ENCODE results near the gene NELL1. TPM values are rescaled to one million over a fixed set of nuclear protein-coding genes. Genes with fewer than 3 reads are reported as not detected.

NELL1 gene
- total and polyA plus RNA-seq, 12 donors, result 0.11 to 0.39 (median 0.24) TPM; not detected in 9

DNA sequence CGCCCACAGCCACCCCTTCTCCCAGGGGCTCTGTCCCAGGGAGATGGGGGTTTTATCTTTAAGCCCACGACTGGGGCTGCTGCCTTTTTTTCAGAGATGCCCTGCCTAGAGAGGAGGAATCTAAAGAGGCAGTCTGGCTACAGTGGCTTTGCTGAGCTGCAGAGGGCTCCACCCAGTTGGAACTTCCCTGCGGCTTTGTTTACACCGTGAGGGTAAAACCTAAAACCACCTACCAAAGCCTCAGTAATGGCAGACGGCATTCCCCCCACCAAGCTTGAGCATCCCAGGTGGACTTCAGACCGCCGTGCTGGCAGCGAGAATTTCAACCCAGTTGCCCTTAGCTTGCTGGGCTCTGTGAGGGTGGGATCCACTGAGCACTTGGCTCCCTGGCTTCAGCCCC, 535.8 kb downstream of the NELL1 start:
- Histone ChIP-seq H3K36me3 (replicated peaks in 1 of 2) (no peaks in the 10 kb centered on the region), H3K9me3 (replicated peaks in 1 of 3) (no peaks in the 10 kb centered on the region), H3K4me1 (replicated peaks in 1 of 2) (no peaks in the 10 kb centered on the region), H3K4me3 (no peak overlapping the region), H3K27me3 (no peaks in the 10 kb centered on the region), H3K27ac (no peak overlapping the region)
- intact Hi-C loops (cut with DNase I), result no loop called here
- TF ChIP-seq, protein P1, sequence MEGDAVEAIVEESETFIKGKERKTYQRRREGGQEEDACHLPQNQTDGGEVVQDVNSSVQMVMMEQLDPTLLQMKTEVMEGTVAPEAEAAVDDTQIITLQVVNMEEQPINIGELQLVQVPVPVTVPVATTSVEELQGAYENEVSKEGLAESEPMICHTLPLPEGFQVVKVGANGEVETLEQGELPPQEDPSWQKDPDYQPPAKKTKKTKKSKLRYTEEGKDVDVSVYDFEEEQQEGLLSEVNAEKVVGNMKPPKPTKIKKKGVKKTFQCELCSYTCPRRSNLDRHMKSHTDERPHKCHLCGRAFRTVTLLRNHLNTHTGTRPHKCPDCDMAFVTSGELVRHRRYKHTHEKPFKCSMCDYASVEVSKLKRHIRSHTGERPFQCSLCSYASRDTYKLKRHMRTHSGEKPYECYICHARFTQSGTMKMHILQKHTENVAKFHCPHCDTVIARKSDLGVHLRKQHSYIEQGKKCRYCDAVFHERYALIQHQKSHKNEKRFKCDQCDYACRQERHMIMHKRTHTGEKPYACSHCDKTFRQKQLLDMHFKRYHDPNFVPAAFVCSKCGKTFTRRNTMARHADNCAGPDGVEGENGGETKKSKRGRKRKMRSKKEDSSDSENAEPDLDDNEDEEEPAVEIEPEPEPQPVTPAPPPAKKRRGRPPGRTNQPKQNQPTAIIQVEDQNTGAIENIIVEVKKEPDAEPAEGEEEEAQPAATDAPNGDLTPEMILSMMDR (IDR thresholded peaks at IDR 0.05), result no peak
- TF ChIP-seq POLR2A (IDR thresholded peaks at IDR 0.05), result no peak
- 69 to 82% (median 72%) methylated on average over 6 to 8 of the region's 8 CpGs; no CpG with 5 or more reads in 1 of the 4 donors for WGBS, 4 donors
- no peak for DNase-seq

GRCh38 chr11:21225860-21226259, 556.5 kb downstream of the NELL1 start:
- intact Hi-C loops (cut with DNase I), result no loop called here
- no peaks in the 10 kb centered on the region for H3K27me3 ChIP-seq
- 56 to 71% (median 66%) methylated on average over 3 of the region's 3 CpGs for WGBS, 4 donors
- no peak for DNase-seq
- TF ChIP-seq POLR2A (IDR thresholded peaks at IDR 0.05), result no peak
- H3K27ac ChIP-seq, result no peak overlapping the region
- H3K9me3 ChIP-seq (replicated peaks in 1 of 3), result no peaks in the 10 kb centered on the region
- H3K4me1 ChIP-seq (replicated peaks in 1 of 2), result no peaks in the 10 kb centered on the region
- H3K36me3 ChIP-seq (replicated peaks in 1 of 2), result no peaks in the 10 kb centered on the region
- no peak overlapping the region for H3K4me3 ChIP-seq

DNA sequence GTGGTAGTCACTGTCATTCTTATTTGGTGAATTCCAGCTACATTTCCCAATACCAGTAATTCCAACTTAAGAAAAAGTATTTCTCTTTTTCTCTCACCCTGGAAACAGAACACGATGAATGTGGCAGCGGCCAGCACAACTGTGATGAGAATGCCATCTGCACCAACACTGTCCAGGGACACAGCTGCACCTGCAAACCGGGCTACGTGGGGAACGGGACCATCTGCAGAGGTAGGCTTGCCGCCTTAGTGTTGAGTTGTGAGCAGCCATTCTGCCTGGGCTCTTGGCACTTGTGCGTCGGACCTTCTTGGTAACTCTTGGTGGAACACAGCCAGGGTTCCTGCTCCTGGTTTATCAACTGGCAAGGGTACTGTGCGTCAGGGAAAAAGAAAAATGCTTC, 559.8 kb downstream of the NELL1 start:
- H3K27me3 ChIP-seq, result no peaks in the 10 kb centered on the region
- intact Hi-C loops (cut with DNase I), result no loop called here
- H3K27ac ChIP-seq, result no peak overlapping the region
- TF ChIP-seq, protein P1 (IDR thresholded peaks at IDR 0.05), result no peak
- no peak for TF ChIP-seq POLR2A (IDR thresholded peaks at IDR 0.05)
- H3K4me1 ChIP-seq (replicated peaks in 1 of 2), result no peaks in the 10 kb centered on the region
- H3K4me3 ChIP-seq, result no peak overlapping the region
- 83 to 89% (median 87%) methylated on average over 9 of the region's 9 CpGs for WGBS, 4 donors
- no peaks in the 10 kb centered on the region for H3K9me3 ChIP-seq (replicated peaks in 1 of 3)
- DNase-seq, result no peak
- no peaks in the 10 kb centered on the region for H3K36me3 ChIP-seq (replicated peaks in 1 of 2)

GRCh38 chr11:21250196-21250595, 580.8 kb downstream of the NELL1 start:
- no peak for DNase-seq
- no peak overlapping the region for H3K27ac ChIP-seq
- TF ChIP-seq POLR2A (IDR thresholded peaks at IDR 0.05), result no peak
- TF ChIP-seq, protein P1 (IDR thresholded peaks at IDR 0.05), result no peak
- H3K9me3 ChIP-seq (replicated peaks in 1 of 3), result no peaks in the 10 kb centered on the region
- H3K27me3 ChIP-seq, result no peaks in the 10 kb centered on the region
- intact Hi-C loops (cut with DNase I), result no loop called here
- H3K4me1 ChIP-seq (replicated peaks in 1 of 2), result no peaks in the 10 kb centered on the region
- WGBS, 4 donors, result 14 to 28% (median 20%) methylated on average over 1 of the region's 1 CpG
- no peak overlapping the region for H3K4me3 ChIP-seq
- H3K36me3 ChIP-seq (replicated peaks in 1 of 2), result no peaks in the 10 kb centered on the region

GRCh38 chr11:21254055-21254454, 584.7 kb downstream of the NELL1 start:
- no peaks in the 10 kb centered on the region for H3K4me1 ChIP-seq (replicated peaks in 1 of 2)
- TF ChIP-seq, protein P1 (IDR thresholded peaks at IDR 0.05), result no peak
- no peak for TF ChIP-seq POLR2A (IDR thresholded peaks at IDR 0.05)
- H3K4me3 ChIP-seq, result no peak overlapping the region
- no peaks in the 10 kb centered on the region for H3K27me3 ChIP-seq
- intact Hi-C loops (cut with DNase I), result no loop called here
- no peak overlapping the region for H3K27ac ChIP-seq
- no peaks in the 10 kb centered on the region for H3K36me3 ChIP-seq (replicated peaks in 1 of 2)
- H3K9me3 ChIP-seq (replicated peaks in 1 of 3), result no peaks in the 10 kb centered on the region
- DNase-seq, result no peak

All from adrenal gland (tissue), 12 donors.